Suppressor macrophage treated with lipopolysaccharide for 4 hours (primary cell): ENCODE results near the gene EPC2.
A peak's percentile ranks its signal among the peaks of the same experiment; 100 is the strongest.
"Not testable (repeated sequence)": the region's sequence is repeated elsewhere in the genome, so short reads cannot be mapped to it uniquely, and the experiment has no call there.

Experiments used
- DNase-seq: peaks from one replicate; pipeline ENCODE4 v3.0.0-alpha.2; 2020

EPC2 gene

GRCh38 chr2:148678302-148679179, 34.0 kb downstream of the EPC2 start:
- not testable (repeated sequence) for DNase-seq

GRCh38 chr2:148680462-148680861, 35.9 kb downstream of the EPC2 start:
- DNase-seq, result no peak

GRCh38 chr2:148681443-148681842, 36.9 kb downstream of the EPC2 start:
- DNase-seq, result no peak

GRCh38 chr2:148681862-148682261, 37.3 kb downstream of the EPC2 start:
- DNase-seq, result not testable (repeated sequence)

GRCh38 chr2:148684507-148684906, 40.0 kb downstream of the EPC2 start:
- no peak for DNase-seq

- no peak for DNase-seq
Observed at GRCh38 chr2:148687543-148687942, 43.0 kb downstream of the EPC2 start.

- DNase-seq, result not testable (repeated sequence)
Observed at GRCh38 chr2:148688011-148688410, 43.5 kb downstream of the EPC2 start.

GRCh38 chr2:148696985-148697384, 52.4 kb downstream of the EPC2 start:
- no peak for DNase-seq

GRCh38 chr2:148699830-148700229, 55.3 kb downstream of the EPC2 start:
- no peak for DNase-seq

- DNase-seq, result no peak
Observed at GRCh38 chr2:148701039-148701438, 56.5 kb downstream of the EPC2 start.

- DNase-seq, result no peak
Observed at GRCh38 chr2:148701877-148702276, 57.3 kb downstream of the EPC2 start.

GRCh38 chr2:148702475-148702874, 57.9 kb downstream of the EPC2 start:
- DNase-seq, result no peak

- DNase-seq, result no peak
Observed at GRCh38 chr2:148704247-148704646, 59.7 kb downstream of the EPC2 start.

- no peak for DNase-seq
Observed at GRCh38 chr2:148716378-148716920, 71.9 kb downstream of the EPC2 start.

GRCh38 chr2:148718039-148718438, 73.5 kb downstream of the EPC2 start:
- no peak for DNase-seq

GRCh38 chr2:148719195-148719749, 74.7 kb downstream of the EPC2 start:
- DNase-seq, result no peak

GRCh38 chr2:148719941-148720436, 75.4 kb downstream of the EPC2 start:
- no peak for DNase-seq

- peak; percentile 36 for DNase-seq
Observed at GRCh38 chr2:148720501-148721001, 76.0 kb downstream of the EPC2 start.

- DNase-seq, result peak; percentile 20
Observed at GRCh38 chr2:148721520-148721931, 77.0 kb downstream of the EPC2 start.

GRCh38 chr2:148721991-148722777, 77.6 kb downstream of the EPC2 start:
- no peak for DNase-seq

GRCh38 chr2:148725564-148725963, 81.0 kb downstream of the EPC2 start:
- DNase-seq, result peak; percentile 40

GRCh38 chr2:148726228-148726627, 81.7 kb downstream of the EPC2 start:
- peak; percentile 27 for DNase-seq

GRCh38 chr2:148730085-148730484, 85.5 kb downstream of the EPC2 start:
- no peak for DNase-seq
